ENCODE data around the gene POLA1.

POLA1 gene

GRCh38 chrX:24692305-24692704 is 1.4 kb upstream of the POLA1 start:
- DNase-seq: no peak

GRCh38 chrX:24694825-24695224 is 1.1 kb downstream of the POLA1 start:
- DNase-seq: no peak

GRCh38 chrX:24696294-24696693 is 2.6 kb downstream of the POLA1 start:
- DNase-seq: no peak

- DNase-seq: no peak
These were observed 8.9 kb downstream of the POLA1 start for GRCh38 chrX:24702362-24703184.

GRCh38 chrX:24703185-24703494 is 9.4 kb downstream of the POLA1 start:
- no peak for DNase-seq

- no peak for DNase-seq
These were observed 25.1 kb downstream of the POLA1 start for GRCh38 chrX:24718771-24719170.

- DNase-seq: no peak
These were observed 26.3 kb downstream of the POLA1 start for GRCh38 chrX:24720036-24720435.

GRCh38 chrX:24728530-24728929 is 34.8 kb downstream of the POLA1 start:
- no peak for DNase-seq

- DNase-seq: no peak
These were observed 39.2 kb downstream of the POLA1 start for GRCh38 chrX:24732766-24733500.

GRCh38 chrX:24741330-24741729 is 47.6 kb downstream of the POLA1 start:
- DNase-seq: no peak

GRCh38 chrX:24748196-24748595 is 54.5 kb downstream of the POLA1 start:
- no peak for DNase-seq

- no peak for DNase-seq
These were observed 66.1 kb downstream of the POLA1 start for GRCh38 chrX:24759786-24760185.

GRCh38 chrX:24760363-24761000 is 66.8 kb downstream of the POLA1 start:
- DNase-seq: no peak

- no peak for DNase-seq
These were observed 67.6 kb downstream of the POLA1 start for GRCh38 chrX:24761306-24761705.

GRCh38 chrX:24763989-24764388 is 70.3 kb downstream of the POLA1 start:
- DNase-seq: no peak

GRCh38 chrX:24767557-24767956 is 73.8 kb downstream of the POLA1 start:
- no peak for DNase-seq

GRCh38 chrX:24768556-24768955 is 74.8 kb downstream of the POLA1 start:
- no peak for DNase-seq

GRCh38 chrX:24774650-24775049 is 80.9 kb downstream of the POLA1 start:
- no peak for DNase-seq

GRCh38 chrX:24775891-24776290 is 82.2 kb downstream of the POLA1 start:
- DNase-seq: no peak

GRCh38 chrX:24777660-24778059 is 83.9 kb downstream of the POLA1 start:
- no peak for DNase-seq

GRCh38 chrX:24782011-24782410 is 88.3 kb downstream of the POLA1 start:
- DNase-seq: no peak

GRCh38 chrX:24789047-24789446 is 95.3 kb downstream of the POLA1 start:
- no peak for DNase-seq

GRCh38 chrX:24790166-24790565 is 96.4 kb downstream of the POLA1 start:
- DNase-seq: no peak

GRCh38 chrX:24796204-24796603 is 102.5 kb downstream of the POLA1 start:
- DNase-seq: no peak

Data from SHP77 treated with DMSO at 0.1 percent for 48 hours (cell line).